Mesendoderm (in vitro differentiated cells): ENCODE results near the gene HSD11B2.
A peak's percentile ranks its signal among the peaks of the same experiment; 100 is the strongest.

Experiments
- DNase-seq: peaks from one replicate; pipeline ENCODE4 v3.0.0; 2013
- H2AK5ac ChIP-seq: 2 replicates; pipeline ENCODE4 v1.6.1; 2013; ENCODE audit warnings: low read length, inconsistent platforms
- H2BK120ac ChIP-seq: 2 replicates; pipeline ENCODE4 v1.6.1; 2013; ENCODE audit warnings: low read depth, mild to moderate bottlenecking, low read length, moderate library complexity, mixed read lengths
- H2BK15ac ChIP-seq: replicated peaks from 2 replicates; pipeline ENCODE4 v1.6.1; 2013; ENCODE audit warnings: low read depth, mild to moderate bottlenecking, moderate library complexity
- H2BK5ac ChIP-seq: 2 replicates; pipeline ENCODE4 v1.6.1; 2013; ENCODE audit warnings: low read length, inconsistent platforms
- H3K18ac ChIP-seq: 2 replicates; pipeline ENCODE4 v1.6.1; 2013; ENCODE audit warnings: mild to moderate bottlenecking, low read length, mixed read lengths
- H3K23ac ChIP-seq: one replicate; pipeline ENCODE4 v1.6.1; 2013; ENCODE audit warnings: low read length
- H3K27ac ChIP-seq: 2 replicates; pipeline ENCODE4 v1.5.1; 2013; ENCODE audit warnings: low read depth, mild to moderate bottlenecking, inconsistent platforms, low read length, moderate library complexity
- H3K27me3 ChIP-seq: 2 replicates; pipeline ENCODE4 v1.6.1; 2013; ENCODE audit warnings: low read length, control low read depth, mild to moderate bottlenecking, inconsistent platforms; ENCODE audit not compliant: insufficient read depth, poor library complexity
- H3K36me3 ChIP-seq: 2 replicates; pipeline ENCODE4 v1.6.1; 2013; ENCODE audit warnings: low read length, inconsistent platforms; ENCODE audit not compliant: control insufficient read depth, insufficient read depth
- H3K4ac ChIP-seq: one replicate; pipeline ENCODE4 v1.6.1; 2013; ENCODE audit warnings: low read depth, mild to moderate bottlenecking, low read length, moderate library complexity
- H3K4me1 ChIP-seq: 2 replicates; pipeline ENCODE4 v1.6.1; 2013; ENCODE audit warnings: low read depth, low read length, inconsistent platforms; ENCODE audit not compliant: control insufficient read depth
- H3K4me2 ChIP-seq: 2 replicates; pipeline ENCODE4 v1.6.1; 2013; ENCODE audit warnings: low read length
- H3K4me3 ChIP-seq: 2 replicates; pipeline ENCODE4 v1.5.1; 2013; ENCODE audit warnings: mild to moderate bottlenecking, low read length
- H3K56ac ChIP-seq: one replicate; pipeline ENCODE4 v1.6.1; 2013; ENCODE audit warnings: low read length
- H3K79me1 ChIP-seq: 2 replicates; pipeline ENCODE4 v1.6.1; 2013; ENCODE audit warnings: low read length, inconsistent platforms
- H3K79me2 ChIP-seq: 2 replicates; pipeline ENCODE4 v1.6.1; 2013; ENCODE audit warnings: mild to moderate bottlenecking, low read length; ENCODE audit not compliant: control insufficient read depth, insufficient read depth
- H3K9ac ChIP-seq: 2 replicates; pipeline ENCODE4 v1.6.1; 2013; ENCODE audit warnings: low read length, inconsistent platforms
- H4K5ac ChIP-seq: one replicate; pipeline ENCODE4 v1.6.1; 2013; ENCODE audit warnings: low read length
- H4K8ac ChIP-seq: one replicate; pipeline ENCODE4 v1.6.1; 2013; ENCODE audit warnings: low read depth, mild to moderate bottlenecking, control low read depth, low read length, moderate library complexity
- WGBS: extraction: QIAGEN DNeasy Blood & Tissue Kit; methylation state at CpG from one replicate; pipeline ENCODE4 v1.1.7; 2013; ENCODE audit warnings: low lambda C conversion rate, missing lambda C conversion rate; ENCODE audit not compliant: insufficient coverage; ENCODE audit errors: extremely low coverage; 5-methylcytosine and 5-hydroxymethylcytosine counted together

Gene HSD11B2

DNA sequence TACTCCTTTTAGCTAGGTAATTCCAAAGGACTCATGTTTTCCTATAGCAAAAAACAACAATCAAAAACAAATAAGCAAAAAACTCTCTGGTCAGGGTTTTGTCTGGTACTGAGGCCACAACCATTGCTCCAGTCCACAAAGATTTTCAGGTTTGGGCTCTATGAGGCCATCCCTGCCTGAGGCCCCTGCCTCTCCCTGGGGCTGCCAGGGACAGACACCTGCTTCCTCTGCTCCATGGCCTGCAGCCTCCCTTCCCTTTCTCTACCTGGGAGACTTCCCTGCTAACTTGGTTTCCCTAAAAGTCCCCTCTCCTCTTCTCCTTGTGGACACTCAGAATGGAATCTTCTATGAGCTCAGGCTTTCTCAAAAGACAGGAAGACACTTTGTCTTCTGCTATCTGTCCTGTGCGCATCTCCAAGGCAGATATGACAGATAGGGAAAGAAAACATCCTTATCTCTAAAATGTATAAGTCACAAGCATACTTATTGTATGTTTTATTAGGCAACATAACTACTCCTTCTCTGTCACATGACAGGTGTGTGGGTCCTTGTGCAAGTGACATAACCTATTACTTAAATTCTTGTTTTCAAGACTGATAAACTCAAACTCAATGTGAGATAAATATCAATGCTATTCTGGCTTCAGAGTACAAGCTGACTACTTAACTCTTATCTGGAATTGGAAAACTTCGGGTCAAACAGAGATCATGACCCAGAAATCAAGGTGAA is 13.4 kb upstream of the HSD11B2 start:
- H3K4me1 ChIP-seq = no peaks in the 10 kb centered on the region
- H3K79me1 ChIP-seq = no peaks in the 10 kb centered on the region
- no peak overlapping the region for H3K56ac ChIP-seq
- no peak overlapping the region for H2BK120ac ChIP-seq
- no peak for DNase-seq
- H3K4me2 ChIP-seq = no peak overlapping the region
- H2BK15ac ChIP-seq = no peak overlapping the region
- no CpG with 5 or more reads among the region's 2 CpGs for WGBS
- H3K36me3 ChIP-seq = no peaks in the 10 kb centered on the region
- no peak overlapping the region for H3K27ac ChIP-seq
- no peak overlapping the region for H3K23ac ChIP-seq
- H3K27me3 ChIP-seq = no peaks in the 10 kb centered on the region
- no peak overlapping the region for H3K4ac ChIP-seq
- H3K18ac ChIP-seq = no peak overlapping the region
- no peaks in the 10 kb centered on the region for H3K79me2 ChIP-seq
- H4K8ac ChIP-seq = no peak overlapping the region
- H3K9ac ChIP-seq = no peak overlapping the region
- H2BK5ac ChIP-seq = no peak overlapping the region
- no peak overlapping the region for H4K5ac ChIP-seq
- H3K4me3 ChIP-seq = no peak overlapping the region
- H2AK5ac ChIP-seq = no peak overlapping the region

DNA sequence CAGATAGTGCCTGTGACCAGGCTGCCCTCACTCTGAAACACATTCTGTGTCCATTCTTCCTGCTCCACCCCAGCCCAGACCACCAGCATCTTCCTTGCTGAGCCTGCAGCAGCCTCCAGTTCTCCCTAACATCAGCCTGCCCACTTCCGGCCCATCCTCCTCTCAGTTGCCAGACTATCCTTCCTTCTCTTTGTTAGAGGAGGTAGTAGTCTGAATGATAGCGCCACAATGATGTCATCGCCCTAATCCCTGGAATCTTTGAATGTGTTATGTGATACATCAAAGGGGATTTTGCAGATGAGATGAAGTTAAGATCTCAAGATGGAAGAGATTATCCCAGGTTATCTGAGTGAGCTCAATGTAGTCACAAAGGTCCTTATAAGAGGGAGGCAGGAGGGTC is 11.4 kb upstream of the HSD11B2 start:
- H3K4me1 ChIP-seq = peaks cover 7% of the 10 kb centered on the region
- no peak overlapping the region for H3K56ac ChIP-seq
- no peak overlapping the region for H2AK5ac ChIP-seq
- H3K4me3 ChIP-seq = no peak overlapping the region
- no peak overlapping the region for H4K5ac ChIP-seq
- DNase-seq = no peak
- no peaks in the 10 kb centered on the region for H3K36me3 ChIP-seq
- no peak overlapping the region for H2BK15ac ChIP-seq
- no peak overlapping the region for H3K23ac ChIP-seq
- H3K79me2 ChIP-seq = no peaks in the 10 kb centered on the region
- H3K9ac ChIP-seq = no peak overlapping the region
- no peak overlapping the region for H2BK120ac ChIP-seq
- no peak overlapping the region for H3K18ac ChIP-seq
- no peaks in the 10 kb centered on the region for H3K27me3 ChIP-seq
- no peak overlapping the region for H3K27ac ChIP-seq
- WGBS = no CpG with 5 or more reads among the region's 3 CpGs
- no peak overlapping the region for H3K4ac ChIP-seq
- H4K8ac ChIP-seq = no peak overlapping the region
- no peak overlapping the region for H3K4me2 ChIP-seq
- no peaks in the 10 kb centered on the region for H3K79me1 ChIP-seq
- H2BK5ac ChIP-seq = no peak overlapping the region

DNA sequence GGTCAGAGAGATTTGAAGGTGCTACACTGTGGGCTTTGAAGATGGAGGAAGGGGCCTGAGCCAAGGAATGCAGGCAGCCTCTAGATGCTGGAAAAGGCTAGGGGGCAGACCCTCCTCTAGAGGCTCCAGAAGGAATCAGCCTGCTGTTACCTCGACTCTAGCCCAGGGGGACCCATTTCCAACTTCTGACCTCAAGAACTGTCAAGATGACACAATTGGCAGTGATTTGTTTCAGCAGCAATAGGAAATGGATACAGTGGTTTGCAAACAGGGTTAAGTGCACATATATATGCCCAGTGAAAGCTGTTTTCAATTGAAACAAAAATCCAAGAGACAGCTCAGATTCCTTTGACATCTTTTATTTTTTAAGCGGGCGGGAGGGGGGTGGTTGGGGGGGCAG is 11.0 kb upstream of the HSD11B2 start:
- Histone ChIP-seq H2AK5ac (no peak overlapping the region), H2BK15ac (no peak overlapping the region), H3K4me3 (no peak overlapping the region), H3K4me2 (no peak overlapping the region), H3K4me1 (peaks cover 12% of the 10 kb centered on the region), H3K18ac (no peak overlapping the region), H4K5ac (no peak overlapping the region), H3K27ac (no peak overlapping the region), H3K79me2 (no peaks in the 10 kb centered on the region), H2BK5ac (no peak overlapping the region), H2BK120ac (no peak overlapping the region), H3K79me1 (no peaks in the 10 kb centered on the region), H3K56ac (no peak overlapping the region), H3K27me3 (no peaks in the 10 kb centered on the region), H3K23ac (no peak overlapping the region), H4K8ac (no peak overlapping the region), H3K4ac (no peak overlapping the region), H3K9ac (no peak overlapping the region), H3K36me3 (no peaks in the 10 kb centered on the region)
- peak; percentile 72 for DNase-seq
- no CpG with 5 or more reads among the region's 3 CpGs for WGBS

DNA sequence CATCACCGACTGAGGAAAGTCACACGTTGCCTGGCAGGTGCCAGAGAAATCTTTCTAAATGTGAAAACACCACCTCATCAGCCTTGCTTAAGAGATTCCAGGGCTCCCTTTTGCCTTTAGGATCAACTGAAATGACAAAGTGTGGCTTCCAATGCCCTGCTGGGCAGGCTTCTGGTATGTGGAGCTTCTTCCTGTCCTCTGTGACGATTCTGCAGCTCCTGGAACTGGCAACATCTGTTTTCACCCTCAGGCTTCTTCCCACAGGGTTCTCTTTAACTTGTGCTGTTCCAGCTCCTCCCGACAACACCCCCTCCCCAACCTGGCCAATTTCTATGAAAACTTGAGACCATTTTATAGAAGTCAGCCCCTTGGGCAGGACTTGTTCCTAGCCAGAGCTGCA is 9.9 kb upstream of the HSD11B2 start:
- no CpG with 5 or more reads among the region's 4 CpGs for WGBS
- no peak overlapping the region for H2BK5ac ChIP-seq

DNA sequence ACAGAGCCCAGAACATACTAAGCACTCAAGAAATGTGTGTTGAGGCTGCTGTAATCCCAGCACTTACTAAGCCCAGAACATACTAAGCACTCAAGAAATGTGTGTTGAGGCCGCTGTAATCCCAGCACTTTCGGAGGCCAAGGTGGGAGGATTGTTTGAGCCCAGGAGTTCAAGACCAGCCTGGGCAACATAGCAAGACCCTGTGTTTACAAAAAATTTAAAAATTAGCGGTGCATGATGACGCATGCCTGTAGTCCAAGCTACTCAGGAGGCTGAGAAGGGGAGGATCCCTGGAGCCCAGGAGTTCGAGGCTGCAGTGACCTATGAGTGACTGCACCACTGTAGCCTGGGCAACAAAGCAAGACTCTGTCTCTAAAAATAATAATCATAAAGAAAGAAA is 7.9 kb upstream of the HSD11B2 start:
- H3K36me3 ChIP-seq = no peaks in the 10 kb centered on the region
- H3K4me1 ChIP-seq = peaks cover 14% of the 10 kb centered on the region
- H3K79me1 ChIP-seq = no peaks in the 10 kb centered on the region
- no peak overlapping the region for H2AK5ac ChIP-seq
- no peak overlapping the region for H3K18ac ChIP-seq
- H4K8ac ChIP-seq = no peak overlapping the region
- no peak for DNase-seq
- no peaks in the 10 kb centered on the region for H3K27me3 ChIP-seq
- no peak overlapping the region for H2BK15ac ChIP-seq
- no peak overlapping the region for H3K4ac ChIP-seq
- H3K79me2 ChIP-seq = no peaks in the 10 kb centered on the region
- no peak overlapping the region for H3K4me3 ChIP-seq
- no peak overlapping the region for H2BK120ac ChIP-seq
- H4K5ac ChIP-seq = no peak overlapping the region
- no peak overlapping the region for H3K27ac ChIP-seq
- no peak overlapping the region for H3K4me2 ChIP-seq
- H2BK5ac ChIP-seq = no peak overlapping the region
- H3K9ac ChIP-seq = no peak overlapping the region
- WGBS = no CpG with 5 or more reads among the region's 5 CpGs
- no peak overlapping the region for H3K23ac ChIP-seq
- H3K56ac ChIP-seq = no peak overlapping the region

More for the DNA sequence above, 9.9 kb upstream of the HSD11B2 start:
- Histone ChIP-seq H2AK5ac (no peak overlapping the region), H3K79me2 (no peaks in the 10 kb centered on the region), H4K8ac (no peak overlapping the region), H3K23ac (no peak overlapping the region), H3K4me2 (no peak overlapping the region), H3K27me3 (no peaks in the 10 kb centered on the region), H3K4me3 (no peak overlapping the region), H3K56ac (no peak overlapping the region), H2BK120ac (no peak overlapping the region), H3K27ac (no peak overlapping the region), H3K9ac (no peak overlapping the region), H3K36me3 (no peaks in the 10 kb centered on the region), H4K5ac (no peak overlapping the region), H2BK15ac (no peak overlapping the region), H3K79me1 (no peaks in the 10 kb centered on the region), H3K4me1 (peaks cover 14% of the 10 kb centered on the region), H3K18ac (no peak overlapping the region), H3K4ac (no peak overlapping the region)
- peak; percentile 75 for DNase-seq
